Keratinocyte (primary cell): ENCODE results near the gene JAM3. TPM values are rescaled to one million over a fixed set of nuclear protein-coding genes. Genes with fewer than 3 reads are reported as not detected.

Experiments used
- DNase-seq: peaks from one replicate; pipeline ENCODE4 v3.0.0-alpha.2; 2011; ENCODE audit warnings: low read depth, missing footprints, low spot score
- FAIRE-seq: peaks from 2 replicates; lab custom pipeline; 2011; peaks lifted over from hg19 to GRCh38; lab: Jason Lieb, UNC
- H2AFZ ChIP-seq: 2 replicates; pipeline ENCODE4 v1.6.0; 2012; ENCODE audit warnings: low read length, control low read depth, inconsistent platforms; ENCODE audit not compliant: control insufficient read depth
- H3K27ac ChIP-seq: 2 replicates; pipeline ENCODE4 v1.5.1; 2011; ENCODE audit warnings: low read length; ENCODE audit not compliant: control insufficient read depth, insufficient read depth
- H3K27me3 ChIP-seq: 3 replicates; pipeline ENCODE4 v1.6.0; 2011; ENCODE audit warnings: low read length; ENCODE audit not compliant: control insufficient read depth, insufficient read depth; ENCODE audit errors: extremely low read depth
- H3K36me3 ChIP-seq, 2 experiments: 2 replicates in 1 of 2; 3 replicates in 1 of 2; pipeline ENCODE4 v1.5.1; 2011; ENCODE audit warnings: low read length in 2 of 2, mild to moderate bottlenecking in 1 of 2; ENCODE audit not compliant: control insufficient read depth in 2 of 2, insufficient read depth in 2 of 2; ENCODE audit errors: extremely low read depth in 1 of 2
- H3K4me1 ChIP-seq: 3 replicates; pipeline ENCODE4 v1.5.1; 2011; ENCODE audit warnings: low read length; ENCODE audit not compliant: control insufficient read depth, insufficient read depth; ENCODE audit errors: extremely low read depth
- H3K4me2 ChIP-seq: 3 replicates; pipeline ENCODE4 v1.6.0; 2011; ENCODE audit warnings: low read depth, low read length; ENCODE audit not compliant: control insufficient read depth, insufficient read depth; ENCODE audit errors: extremely low read depth
- H3K4me3 ChIP-seq, 3 experiments: fragments of 200-600 bp in 1 of 3; sonication (generic) in 1 of 3; 2 replicates in 2 of 3; 3 replicates in 1 of 3; pipeline ENCODE4 v1.5.1; 2011 to 2016; ENCODE audit warnings: low read length in 3 of 3, mild to moderate bottlenecking in 3 of 3, control low read depth in 2 of 3, inconsistent platforms in 1 of 3, low read depth in 1 of 3, mixed read lengths in 1 of 3, mixed run types in 1 of 3, moderate library complexity in 1 of 3; ENCODE audit not compliant: control insufficient read depth in 2 of 3, insufficient read depth in 2 of 3; ENCODE audit errors: extremely low read depth in 1 of 3
- H3K79me2 ChIP-seq: 2 replicates; pipeline ENCODE4 v1.6.0; 2012; ENCODE audit warnings: low read length; ENCODE audit not compliant: control insufficient read depth, insufficient read depth
- H3K9ac ChIP-seq: 3 replicates; pipeline ENCODE4 v1.6.0; 2011; ENCODE audit warnings: low read length; ENCODE audit not compliant: control insufficient read depth, insufficient read depth; ENCODE audit errors: extremely low read depth
- H3K9me1 ChIP-seq: 3 replicates; pipeline ENCODE4 v1.6.0; 2011; ENCODE audit warnings: low read length; ENCODE audit not compliant: control insufficient read depth, insufficient read depth; ENCODE audit errors: extremely low read depth
- H3K9me3 ChIP-seq: 2 replicates; pipeline ENCODE4 v1.5.1; 2012; ENCODE audit warnings: low read depth, low read length; ENCODE audit not compliant: control insufficient read depth
- H4K20me1 ChIP-seq: 3 replicates; pipeline ENCODE4 v1.6.0; 2011; ENCODE audit warnings: low read length; ENCODE audit not compliant: control insufficient read depth, insufficient read depth; ENCODE audit errors: extremely low read depth
- EZH2 ChIP-seq: IDR thresholded peaks from one replicate; pipeline ENCODE4 v1.6.1; 2012; ENCODE audit warnings: inconsistent platforms, mild to moderate bottlenecking, low read length, moderate library complexity
- dilution Hi-C: fragments of 300-500 bp; cut with MboI; formaldehyde crosslinking; loops from one replicate; pipeline ENCODE4 v1.7.0; 2020; ENCODE audit warnings: low sequenced_read_pairs; ENCODE audit not compliant: extremely low pct_ligation_motif_present
- polyA minus RNA-seq, 3 experiments: library from RNA; depleted of rRNA, polyadenylated mRNA; stranded (reverse); fragments of >200 nt; gene quantifications; 1 replicate in 1 of 3; 2 replicates in 1 of 3; 3 replicates in 1 of 3; pipeline ENCODE4 v1.2.3, GENCODE V29; 2011
- polyA plus RNA-seq, 5 experiments: library from polyadenylated mRNA; depleted of rRNA in 3 of 5; stranded (reverse) in 3 of 5; stranded (forward) in 1 of 5; unstranded in 1 of 5; fragments of >200 nt; gene quantifications; 1 replicate in 1 of 5; 2 replicates in 3 of 5; 3 replicates in 1 of 5; pipeline versions ENCODE4 v1.2.1 to v1.2.3, GENCODE V29; 2011 to 2012; ENCODE audit warnings: missing spikeins in 2 of 5, low read depth in 1 of 5, low replicate concordance in 1 of 5
- TF ChIP-seq, protein P1 (sequence below), 3 experiments: IDR thresholded peaks in 1 of 3; conservative IDR thresholded peaks in 1 of 3; optimal IDR thresholded peaks in 1 of 3; 2 replicates in 2 of 3; 3 replicates in 1 of 3; pipeline versions ENCODE3 to v1.5.1; 2011; ENCODE audit warnings: low read length in 3 of 3, mild to moderate bottlenecking in 3 of 3, moderate library complexity in 2 of 3, control low read depth in 1 of 3, inconsistent platforms in 1 of 3; ENCODE audit not compliant: insufficient read depth in 2 of 3; ENCODE audit errors: extremely low read depth in 1 of 3

The JAM3 gene
- polyA plus RNA-seq (5.5 to 17.0 TPM (median 11.4 TPM) in 3 replicates), polyA minus RNA-seq (5.7 to 14.7 TPM (median 11.8 TPM) in 3 replicates)
- polyA plus RNA-seq (2011; ENCODE audit: low read depth): 5.6 TPM
- polyA plus RNA-seq (2011; cell fraction: cytosol; rRNA removed): 9.6 and 11.3 TPM in 2 replicates
- polyA plus RNA-seq (2011; cell fraction: nucleus; rRNA removed): 25.5 and 27.8 TPM in 2 replicates
- 2.6 and 13.3 TPM in 2 replicates for polyA plus RNA-seq (2012; ENCODE audit: low replicate concordance)
- 8.8 TPM for polyA minus RNA-seq (2011; cell fraction: cytosol; rRNA and poly(A)+ RNA removed)
- 9.9 and 19.9 TPM in 2 replicates for polyA minus RNA-seq (2011; cell fraction: nucleus; rRNA and poly(A)+ RNA removed)

DNA sequence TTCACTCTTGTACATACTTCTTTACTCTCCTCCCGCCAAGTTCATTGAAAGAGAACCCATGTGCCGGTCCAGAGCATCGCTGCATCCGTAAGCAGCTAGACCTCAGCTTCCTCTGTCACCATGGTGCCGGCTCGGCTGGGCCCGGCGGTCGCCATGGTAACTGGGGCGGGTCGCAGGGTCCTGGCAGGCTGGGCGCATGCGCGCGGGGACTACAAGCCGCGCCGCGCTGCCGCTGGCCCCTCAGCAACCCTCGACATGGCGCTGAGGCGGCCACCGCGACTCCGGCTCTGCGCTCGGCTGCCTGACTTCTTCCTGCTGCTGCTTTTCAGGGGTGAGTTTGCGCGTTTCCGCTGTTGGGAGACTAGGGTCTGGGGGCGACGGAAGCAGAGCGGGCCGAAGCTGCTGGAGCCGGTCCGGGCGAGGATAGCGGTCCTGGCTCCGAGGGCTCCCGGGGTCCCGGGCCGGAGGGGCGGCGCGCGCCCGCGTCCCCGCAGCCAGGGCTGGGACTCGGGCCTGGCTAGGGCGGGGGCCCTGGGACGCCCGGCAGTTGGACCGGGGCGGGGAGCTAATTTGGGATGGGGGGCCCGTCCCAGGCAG lies at the start of gene JAM3:
Gene JAM3, plus strand, starts transcription at position 244 of the 597 bp plus-strand sequence. Its CDS starts 12 bp downstream, at position 256.
- H3K4me2 ChIP-seq: peak within 1 kb of the TSS; percentile 54
- FAIRE-seq: no peak
- TF ChIP-seq EZH2: no peak
- TF ChIP-seq, protein P1, sequence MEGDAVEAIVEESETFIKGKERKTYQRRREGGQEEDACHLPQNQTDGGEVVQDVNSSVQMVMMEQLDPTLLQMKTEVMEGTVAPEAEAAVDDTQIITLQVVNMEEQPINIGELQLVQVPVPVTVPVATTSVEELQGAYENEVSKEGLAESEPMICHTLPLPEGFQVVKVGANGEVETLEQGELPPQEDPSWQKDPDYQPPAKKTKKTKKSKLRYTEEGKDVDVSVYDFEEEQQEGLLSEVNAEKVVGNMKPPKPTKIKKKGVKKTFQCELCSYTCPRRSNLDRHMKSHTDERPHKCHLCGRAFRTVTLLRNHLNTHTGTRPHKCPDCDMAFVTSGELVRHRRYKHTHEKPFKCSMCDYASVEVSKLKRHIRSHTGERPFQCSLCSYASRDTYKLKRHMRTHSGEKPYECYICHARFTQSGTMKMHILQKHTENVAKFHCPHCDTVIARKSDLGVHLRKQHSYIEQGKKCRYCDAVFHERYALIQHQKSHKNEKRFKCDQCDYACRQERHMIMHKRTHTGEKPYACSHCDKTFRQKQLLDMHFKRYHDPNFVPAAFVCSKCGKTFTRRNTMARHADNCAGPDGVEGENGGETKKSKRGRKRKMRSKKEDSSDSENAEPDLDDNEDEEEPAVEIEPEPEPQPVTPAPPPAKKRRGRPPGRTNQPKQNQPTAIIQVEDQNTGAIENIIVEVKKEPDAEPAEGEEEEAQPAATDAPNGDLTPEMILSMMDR (optimal IDR thresholded peaks at IDR 0.05 in 1 of 3, IDR thresholded peaks at IDR 0.05 in 1 of 3, conservative IDR thresholded peaks at IDR 0.05 in 1 of 3; ENCODE audit: extremely low read depth in 1 of 3, insufficient read depth in 2 of 3, low read length in 3 of 3): no peak
- H2AFZ ChIP-seq: peak within 1 kb of the TSS; percentile 89
- DNase-seq: peak; percentile 38
- peak within 1 kb of the TSS; percentile 47 to 75 (median 66) for H3K4me3 ChIP-seq
- H3K79me2 ChIP-seq: no peaks in the 10 kb centered on the region
- H3K27ac ChIP-seq: no peak within 1 kb of the TSS
- dilution Hi-C loops: no loop called here
- peak within 1 kb of the TSS; percentile 29 for H3K9ac ChIP-seq
- peaks cover 3% of the 10 kb centered on the region for H3K27me3 ChIP-seq
- no peaks in the 10 kb centered on the region for H3K4me1 ChIP-seq
- no peaks in the 10 kb centered on the region for H3K9me1 ChIP-seq
- no peaks in the 10 kb centered on the region for H3K36me3 ChIP-seq
- no peaks in the 10 kb centered on the region for H3K9me3 ChIP-seq
- no peaks in the 10 kb centered on the region for H4K20me1 ChIP-seq

- H3K9ac ChIP-seq: no peak overlapping the region
- H3K79me2 ChIP-seq: no peaks in the 10 kb centered on the region
- H2AFZ ChIP-seq: no peak overlapping the region
- H3K9me1 ChIP-seq: no peaks in the 10 kb centered on the region
- TF ChIP-seq EZH2: no peak
- TF ChIP-seq, protein P1 (optimal IDR thresholded peaks at IDR 0.05 in 1 of 3, IDR thresholded peaks at IDR 0.05 in 1 of 3, conservative IDR thresholded peaks at IDR 0.05 in 1 of 3; ENCODE audit: extremely low read depth in 1 of 3, insufficient read depth in 2 of 3, low read length in 3 of 3): no peak
- H3K27me3 ChIP-seq: peaks cover 7% of the 10 kb centered on the region
- H3K27ac ChIP-seq: no peak overlapping the region
- no peaks in the 10 kb centered on the region for H3K9me3 ChIP-seq
- H4K20me1 ChIP-seq: no peaks in the 10 kb centered on the region
- FAIRE-seq (no peak), DNase-seq (no peak)
- H3K4me3 ChIP-seq: no peak overlapping the region
- no peaks in the 10 kb centered on the region for H3K36me3 ChIP-seq
- H3K4me1 ChIP-seq: peaks cover 8% of the 10 kb centered on the region
- no peak overlapping the region for H3K4me2 ChIP-seq
- dilution Hi-C loops: no loop called here
These were observed 49.4 kb upstream of the JAM3 start for GRCh38 chr11:134019500-134019899.
